CD4-positive, alpha-beta T cell treated with Interleukin-17A for 4 hours (primary cell): ENCODE measurements around the gene CAMTA1.
"Not testable (repeated sequence)": the region's sequence is repeated elsewhere in the genome, so short reads cannot be mapped to it uniquely, and the experiment has no call there.

Source experiments
- DNase-seq: peaks from one replicate; pipeline ENCODE4 v3.0.0-alpha.2; 2020; ENCODE audit warnings: mixed read lengths

Gene CAMTA1

GRCh38 chr1:7677815-7678214, 892.6 kb downstream of the CAMTA1 start:
- no peak for DNase-seq

GRCh38 chr1:7678491-7679158, 893.4 kb downstream of the CAMTA1 start:
- DNase-seq = no peak

GRCh38 chr1:7679159-7679872, 894.1 kb downstream of the CAMTA1 start:
- no peak for DNase-seq

GRCh38 chr1:7679873-7680206, 894.6 kb downstream of the CAMTA1 start:
- no peak for DNase-seq

- DNase-seq = peak; percentile 55
Measured at GRCh38 chr1:7680207-7680954, 895.1 kb downstream of the CAMTA1 start.

GRCh38 chr1:7680955-7681268, 895.7 kb downstream of the CAMTA1 start:
- DNase-seq = no peak

- DNase-seq = no peak
Measured at GRCh38 chr1:7681401-7681800, 896.1 kb downstream of the CAMTA1 start.

GRCh38 chr1:7683521-7683920, 898.3 kb downstream of the CAMTA1 start:
- DNase-seq = no peak

GRCh38 chr1:7684132-7684531, 898.9 kb downstream of the CAMTA1 start:
- DNase-seq = no peak

GRCh38 chr1:7684861-7685635, 899.8 kb downstream of the CAMTA1 start:
- no peak for DNase-seq

- no peak for DNase-seq
Measured at GRCh38 chr1:7686301-7686850, 901.1 kb downstream of the CAMTA1 start.

- no peak for DNase-seq
Measured at GRCh38 chr1:7687411-7687810, 902.2 kb downstream of the CAMTA1 start.

- no peak for DNase-seq
Measured at GRCh38 chr1:7688659-7689058, 903.4 kb downstream of the CAMTA1 start.

GRCh38 chr1:7689307-7689706, 904.1 kb downstream of the CAMTA1 start:
- DNase-seq = not testable (repeated sequence)

- no peak for DNase-seq
Measured at GRCh38 chr1:7690076-7690475, 904.8 kb downstream of the CAMTA1 start.

- no peak for DNase-seq
Measured at GRCh38 chr1:7690496-7691182, 905.4 kb downstream of the CAMTA1 start.

- no peak for DNase-seq
Measured at GRCh38 chr1:7691576-7691975, 906.3 kb downstream of the CAMTA1 start.

GRCh38 chr1:7692005-7692404, 906.8 kb downstream of the CAMTA1 start:
- no peak for DNase-seq

- DNase-seq = not testable (repeated sequence)
Measured at GRCh38 chr1:7693037-7693436, 907.8 kb downstream of the CAMTA1 start.

- no peak for DNase-seq
Measured at GRCh38 chr1:7693662-7694061, 908.4 kb downstream of the CAMTA1 start.

GRCh38 chr1:7694600-7695496, 909.6 kb downstream of the CAMTA1 start:
- no peak for DNase-seq
